ENCODE results near the gene CD86. TPM values are rescaled to one million over a fixed set of nuclear protein-coding genes. Genes with fewer than 3 reads are reported as not detected.

CD86 gene
- polyA plus RNA-seq, 1 donor from 2014 or later = not detected

DNA sequence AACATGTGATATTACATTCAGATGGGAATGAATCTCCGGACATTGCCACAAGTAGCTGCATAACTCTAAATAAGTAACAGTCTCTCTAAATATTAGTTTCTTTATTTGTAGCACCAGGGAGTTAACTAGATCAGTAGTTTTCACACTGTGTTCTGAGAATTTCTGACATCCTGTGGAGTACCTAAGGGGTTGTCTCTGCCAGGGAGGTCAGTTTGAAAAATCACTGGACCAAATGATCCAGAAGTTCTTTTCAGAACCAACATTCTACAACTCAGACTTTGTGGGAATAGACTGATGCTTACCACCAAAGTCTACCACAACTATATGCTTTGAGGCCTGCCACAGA, 24.1 kb upstream of the CD86 start:
- no peak overlapping the region for H3K27ac ChIP-seq (ENCODE audit: low read length)
- H3K36me3 ChIP-seq (ENCODE audit: insufficient read depth, low read length) = no peaks in the 10 kb centered on the region
- TF ChIP-seq, protein P1, sequence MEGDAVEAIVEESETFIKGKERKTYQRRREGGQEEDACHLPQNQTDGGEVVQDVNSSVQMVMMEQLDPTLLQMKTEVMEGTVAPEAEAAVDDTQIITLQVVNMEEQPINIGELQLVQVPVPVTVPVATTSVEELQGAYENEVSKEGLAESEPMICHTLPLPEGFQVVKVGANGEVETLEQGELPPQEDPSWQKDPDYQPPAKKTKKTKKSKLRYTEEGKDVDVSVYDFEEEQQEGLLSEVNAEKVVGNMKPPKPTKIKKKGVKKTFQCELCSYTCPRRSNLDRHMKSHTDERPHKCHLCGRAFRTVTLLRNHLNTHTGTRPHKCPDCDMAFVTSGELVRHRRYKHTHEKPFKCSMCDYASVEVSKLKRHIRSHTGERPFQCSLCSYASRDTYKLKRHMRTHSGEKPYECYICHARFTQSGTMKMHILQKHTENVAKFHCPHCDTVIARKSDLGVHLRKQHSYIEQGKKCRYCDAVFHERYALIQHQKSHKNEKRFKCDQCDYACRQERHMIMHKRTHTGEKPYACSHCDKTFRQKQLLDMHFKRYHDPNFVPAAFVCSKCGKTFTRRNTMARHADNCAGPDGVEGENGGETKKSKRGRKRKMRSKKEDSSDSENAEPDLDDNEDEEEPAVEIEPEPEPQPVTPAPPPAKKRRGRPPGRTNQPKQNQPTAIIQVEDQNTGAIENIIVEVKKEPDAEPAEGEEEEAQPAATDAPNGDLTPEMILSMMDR (IDR thresholded peaks at IDR 0.05; ENCODE audit: poor library complexity, severe bottlenecking) = no peak
- H3K4me2 ChIP-seq (ENCODE audit: low read length) = no peak overlapping the region
- no peak overlapping the region for H3K9ac ChIP-seq (ENCODE audit: low read length)
- H2AFZ ChIP-seq (ENCODE audit: low read depth, low read length) = no peak overlapping the region
- no peaks in the 10 kb centered on the region for H3K9me2 ChIP-seq (ENCODE audit: insufficient read depth, low read length)
- H3K9me3 ChIP-seq (ENCODE audit: low read length) = no peaks in the 10 kb centered on the region
- no peaks in the 10 kb centered on the region for H3F3A ChIP-seq (ENCODE audit: insufficient read depth, low read length, poor library complexity, severe bottlenecking)
- H3K4me3 ChIP-seq (ENCODE audit: low read length) = no peak overlapping the region
- no peaks in the 10 kb centered on the region for H3K27me3 ChIP-seq (ENCODE audit: insufficient read depth, low read depth, low read length)
- H3K79me2 ChIP-seq (replicated peaks; ENCODE audit: insufficient read depth, low read length) = no peaks in the 10 kb centered on the region
- H4K20me1 ChIP-seq (ENCODE audit: insufficient read depth) = no peaks in the 10 kb centered on the region

DNA sequence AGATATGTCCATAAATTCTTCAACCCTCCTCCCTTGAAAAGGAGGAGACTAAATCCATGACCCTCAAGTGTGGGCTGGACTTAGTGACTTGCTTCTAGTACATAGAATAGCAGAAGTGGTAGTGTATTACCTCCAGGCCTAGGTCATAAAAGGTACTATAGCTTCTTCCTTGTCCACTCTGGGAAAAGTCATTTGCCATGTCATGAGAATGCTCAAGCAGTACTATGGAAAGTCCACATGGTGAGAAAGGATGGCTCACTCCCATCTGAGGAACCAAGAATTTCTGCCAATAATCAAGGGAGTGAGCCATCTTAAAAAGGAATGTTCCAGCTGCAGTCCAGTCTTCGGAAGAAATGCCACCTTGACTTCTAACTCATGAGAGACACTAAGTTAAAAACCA, 22.6 kb upstream of the CD86 start:
- H3K4me3 ChIP-seq (ENCODE audit: low read length) = no peak overlapping the region
- TF ChIP-seq TAF1 (IDR thresholded peaks at IDR 0.05; ENCODE audit: low read depth) (no peak), SMC3 (conservative IDR thresholded peaks at IDR 0.05; ENCODE audit: poor library complexity) (no peak), EZH2 (IDR thresholded peaks at IDR 0.05; ENCODE audit: borderline replicate concordance, insufficient read depth, low read length, poor library complexity, severe bottlenecking) (no peak), MXI1 (conservative IDR thresholded peaks at IDR 0.05; ENCODE audit: poor library complexity, severe bottlenecking) (no peak), POLR2AphosphoS5 (IDR thresholded peaks at IDR 0.05) (no peak), EP300 (conservative IDR thresholded peaks at IDR 0.05; ENCODE audit: poor library complexity, severe bottlenecking) (no peak), RAD21 (conservative IDR thresholded peaks at IDR 0.05) (no peak)
- TF ChIP-seq, protein P1 (IDR thresholded peaks at IDR 0.05; ENCODE audit: poor library complexity, severe bottlenecking) = no peak
- TF ChIP-seq, protein P2, sequence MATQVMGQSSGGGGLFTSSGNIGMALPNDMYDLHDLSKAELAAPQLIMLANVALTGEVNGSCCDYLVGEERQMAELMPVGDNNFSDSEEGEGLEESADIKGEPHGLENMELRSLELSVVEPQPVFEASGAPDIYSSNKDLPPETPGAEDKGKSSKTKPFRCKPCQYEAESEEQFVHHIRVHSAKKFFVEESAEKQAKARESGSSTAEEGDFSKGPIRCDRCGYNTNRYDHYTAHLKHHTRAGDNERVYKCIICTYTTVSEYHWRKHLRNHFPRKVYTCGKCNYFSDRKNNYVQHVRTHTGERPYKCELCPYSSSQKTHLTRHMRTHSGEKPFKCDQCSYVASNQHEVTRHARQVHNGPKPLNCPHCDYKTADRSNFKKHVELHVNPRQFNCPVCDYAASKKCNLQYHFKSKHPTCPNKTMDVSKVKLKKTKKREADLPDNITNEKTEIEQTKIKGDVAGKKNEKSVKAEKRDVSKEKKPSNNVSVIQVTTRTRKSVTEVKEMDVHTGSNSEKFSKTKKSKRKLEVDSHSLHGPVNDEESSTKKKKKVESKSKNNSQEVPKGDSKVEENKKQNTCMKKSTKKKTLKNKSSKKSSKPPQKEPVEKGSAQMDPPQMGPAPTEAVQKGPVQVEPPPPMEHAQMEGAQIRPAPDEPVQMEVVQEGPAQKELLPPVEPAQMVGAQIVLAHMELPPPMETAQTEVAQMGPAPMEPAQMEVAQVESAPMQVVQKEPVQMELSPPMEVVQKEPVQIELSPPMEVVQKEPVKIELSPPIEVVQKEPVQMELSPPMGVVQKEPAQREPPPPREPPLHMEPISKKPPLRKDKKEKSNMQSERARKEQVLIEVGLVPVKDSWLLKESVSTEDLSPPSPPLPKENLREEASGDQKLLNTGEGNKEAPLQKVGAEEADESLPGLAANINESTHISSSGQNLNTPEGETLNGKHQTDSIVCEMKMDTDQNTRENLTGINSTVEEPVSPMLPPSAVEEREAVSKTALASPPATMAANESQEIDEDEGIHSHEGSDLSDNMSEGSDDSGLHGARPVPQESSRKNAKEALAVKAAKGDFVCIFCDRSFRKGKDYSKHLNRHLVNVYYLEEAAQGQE (IDR thresholded peaks at IDR 0.05; ENCODE audit: borderline replicate concordance) = no peak
- H3K9ac ChIP-seq (ENCODE audit: low read length) = no peak overlapping the region
- no peaks in the 10 kb centered on the region for H3F3A ChIP-seq (ENCODE audit: insufficient read depth, low read length, poor library complexity, severe bottlenecking)
- H3K27ac ChIP-seq (ENCODE audit: low read length) = no peak overlapping the region
- no peaks in the 10 kb centered on the region for H3K9me2 ChIP-seq (ENCODE audit: insufficient read depth, low read length)
- no peak overlapping the region for H3K4me2 ChIP-seq (ENCODE audit: low read length)
- no peaks in the 10 kb centered on the region for H3K36me3 ChIP-seq (ENCODE audit: insufficient read depth, low read length)
- no peak overlapping the region for H2AFZ ChIP-seq (ENCODE audit: low read depth, low read length)
- no peaks in the 10 kb centered on the region for H3K79me2 ChIP-seq (replicated peaks; ENCODE audit: insufficient read depth, low read length)
- no peaks in the 10 kb centered on the region for H3K27me3 ChIP-seq (ENCODE audit: insufficient read depth, low read depth, low read length)
- H3K9me3 ChIP-seq (ENCODE audit: low read length) = peaks cover 6% of the 10 kb centered on the region
- no peaks in the 10 kb centered on the region for H4K20me1 ChIP-seq (ENCODE audit: insufficient read depth)

All from neural cell (in vitro differentiated cells).